HG03159 (cell line): ENCODE data around the gene USP6.
A peak's percentile ranks its signal among the peaks of the same experiment; 100 is the strongest.
"Not testable (repeated sequence)": the region's sequence is repeated elsewhere in the genome, so short reads cannot be mapped to it uniquely, and the experiment has no call there.

Source experiments
- ATAC-seq: cut with Tn5 transposase; IDR thresholded peaks from one replicate; pipeline ENCODE4 v1.9.1; 2021; ENCODE audit warnings: mild to moderate bottlenecking, moderate library complexity; ENCODE audit not compliant: unreplicated experiment

Gene USP6

GRCh38 chr17:5115673-5116651 is at the start of gene USP6:
USP6 (plus strand) TSS chr17:5116032; CDS start chr17:5130368, 14,336 bp downstream.
- ATAC-seq, result no peak

- ATAC-seq, result no peak
These were observed 47.6 kb upstream of the USP6 start for GRCh38 chr17:5068236-5068635.

- ATAC-seq, result no peak
These were observed 46.1 kb upstream of the USP6 start for GRCh38 chr17:5069724-5070123.

- not testable (repeated sequence) for ATAC-seq
These were observed 40.4 kb upstream of the USP6 start for GRCh38 chr17:5075472-5075871.

- not testable (repeated sequence) for ATAC-seq
These were observed 38.6 kb upstream of the USP6 start for GRCh38 chr17:5077275-5077674.

GRCh38 chr17:5077781-5078105 is 38.1 kb upstream of the USP6 start:
- ATAC-seq, result no peak

GRCh38 chr17:5078106-5079028 is 37.5 kb upstream of the USP6 start, which contains the start of gene ZFP3:
ZFP3 (plus strand) TSS chr17:5078467; CDS start chr17:5091505, 13,038 bp downstream.
- peak; percentile 89 for ATAC-seq

GRCh38 chr17:5080591-5080990 is 35.2 kb upstream of the USP6 start:
- ATAC-seq, result no peak

GRCh38 chr17:5092218-5093010 is 23.4 kb upstream of the USP6 start:
- ATAC-seq, result no peak

GRCh38 chr17:5096731-5097100 is 19.1 kb upstream of the USP6 start:
- ATAC-seq, result no peak

- no peak for ATAC-seq
These were observed 18.6 kb upstream of the USP6 start for GRCh38 chr17:5097101-5097834.

GRCh38 chr17:5099271-5099670 is 16.6 kb upstream of the USP6 start:
- no peak for ATAC-seq

GRCh38 chr17:5100832-5101231 is 15.0 kb upstream of the USP6 start:
- no peak for ATAC-seq

- no peak for ATAC-seq
These were observed 5.0 kb upstream of the USP6 start for GRCh38 chr17:5110816-5111215.

GRCh38 chr17:5111402-5112204 is 4.2 kb upstream of the USP6 start, which contains the start of gene ZNF232:
ZNF232 (minus strand) TSS chr17:5111878; CDS start chr17:5111822, 56 bp downstream.
- ATAC-seq, result peak; percentile 81

GRCh38 chr17:5118219-5118618 is 2.4 kb downstream of the USP6 start:
- no peak for ATAC-seq

- no peak for ATAC-seq
These were observed 4.2 kb downstream of the USP6 start for GRCh38 chr17:5120036-5120435.

- ATAC-seq, result not testable (repeated sequence)
These were observed 4.8 kb downstream of the USP6 start for GRCh38 chr17:5120436-5121185.
